ENCODE results near the gene SHMT1.
"Not testable (repeated sequence)": the region's sequence is repeated elsewhere in the genome, so short reads cannot be mapped to it uniquely, and the experiment has no call there.

The SHMT1 gene

GRCh38 chr17:18384271-18384670 lies 20.9 kb upstream of the SHMT1 start:
- H3K9me3 ChIP-seq (ENCODE audit: control insufficient read depth, low read length); H3K4me3 ChIP-seq (ENCODE audit: low read length); H3K36me3 ChIP-seq (ENCODE audit: control insufficient read depth, insufficient read depth, low read length); H3K9ac ChIP-seq (ENCODE audit: low read length); H3K27me3 ChIP-seq (ENCODE audit: control insufficient read depth, insufficient read depth, low read length): not testable (repeated sequence)
- peaks cover 14% of the 10 kb centered on the region for H3K4me1 ChIP-seq (ENCODE audit: control insufficient read depth, insufficient read depth, low read length)

DNA sequence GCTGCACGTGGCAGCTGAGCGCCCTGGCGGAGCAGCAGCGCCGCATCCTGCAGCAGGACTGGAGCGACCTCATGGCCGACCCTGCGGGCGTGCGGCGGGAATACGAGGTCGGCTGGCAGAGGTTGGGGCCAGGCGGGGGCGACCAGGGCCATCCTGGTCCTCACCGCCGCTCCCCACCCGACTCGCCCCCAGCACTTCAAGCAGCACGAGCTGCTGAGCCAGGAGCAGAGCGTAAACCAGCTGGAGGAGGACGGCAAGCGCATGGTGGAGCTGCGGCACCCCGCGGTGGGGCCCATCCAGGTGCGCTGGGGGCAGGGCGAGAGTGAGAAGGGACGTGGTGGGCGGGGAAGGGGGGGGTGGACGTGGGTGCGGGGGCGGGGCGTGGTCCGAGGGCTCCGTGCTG lies 19.7 kb upstream of the SHMT1 start:
- H3K9ac ChIP-seq (ENCODE audit: low read length); H3K27me3 ChIP-seq (ENCODE audit: control insufficient read depth, insufficient read depth, low read length); H3K36me3 ChIP-seq (ENCODE audit: control insufficient read depth, insufficient read depth, low read length); H3K9me3 ChIP-seq (ENCODE audit: control insufficient read depth, low read length); H3K4me3 ChIP-seq (ENCODE audit: low read length): not testable (repeated sequence)
- H3K4me1 ChIP-seq (ENCODE audit: control insufficient read depth, insufficient read depth, low read length) = peaks cover 22% of the 10 kb centered on the region

DNA sequence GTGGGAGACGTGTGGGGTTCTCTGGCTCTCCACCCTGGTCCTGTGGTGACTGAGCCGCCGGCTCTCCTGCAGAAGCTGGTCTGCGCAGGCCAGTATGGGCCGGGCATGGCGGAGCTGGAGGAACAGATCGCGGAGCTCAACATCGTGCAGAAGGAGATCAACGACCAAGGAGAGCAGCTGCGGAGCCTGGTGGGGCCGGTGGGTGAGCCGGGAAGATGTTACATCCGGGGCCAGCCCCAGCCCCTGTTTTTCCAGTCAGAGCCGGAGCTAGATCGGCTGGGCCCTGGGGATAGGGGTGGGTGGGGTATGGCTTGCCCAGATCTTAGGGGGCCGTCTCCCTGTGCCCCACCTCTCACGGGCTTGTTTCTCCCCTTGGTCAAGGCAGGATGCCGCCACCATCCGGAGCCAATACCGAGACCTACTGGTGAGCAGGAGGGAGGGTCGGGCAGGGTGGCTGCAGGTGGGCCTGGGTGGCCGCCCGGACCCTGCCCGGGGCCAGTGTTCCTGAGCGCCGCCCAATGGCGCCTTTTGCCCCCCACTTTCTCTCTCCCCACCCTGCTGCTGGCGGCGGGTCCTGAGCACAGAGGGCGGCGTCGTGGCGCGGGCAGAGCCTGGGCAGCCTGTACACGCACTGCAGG lies 19.2 kb upstream of the SHMT1 start:
- H3K36me3 ChIP-seq (ENCODE audit: control insufficient read depth, insufficient read depth, low read length) = no peaks in the 10 kb centered on the region
- no peak overlapping the region for H3K9ac ChIP-seq (ENCODE audit: low read length)
- H3K27me3 ChIP-seq (ENCODE audit: control insufficient read depth, insufficient read depth, low read length) = peaks cover 8% of the 10 kb centered on the region
- H3K4me1 ChIP-seq (ENCODE audit: control insufficient read depth, insufficient read depth, low read length) = peaks cover 27% of the 10 kb centered on the region
- H3K4me3 ChIP-seq (ENCODE audit: low read length) = no peak overlapping the region
- no peaks in the 10 kb centered on the region for H3K9me3 ChIP-seq (ENCODE audit: control insufficient read depth, low read length)

GRCh38 chr17:18381953-18382245 lies 18.5 kb upstream of the SHMT1 start:
- H3K4me1 ChIP-seq (ENCODE audit: control insufficient read depth, insufficient read depth, low read length) = peaks cover 33% of the 10 kb centered on the region
- H3K36me3 ChIP-seq (ENCODE audit: control insufficient read depth, insufficient read depth, low read length) = no peaks in the 10 kb centered on the region
- H3K9me3 ChIP-seq (ENCODE audit: control insufficient read depth, low read length) = no peaks in the 10 kb centered on the region
- no peak overlapping the region for H3K4me3 ChIP-seq (ENCODE audit: low read length)
- H3K27me3 ChIP-seq (ENCODE audit: control insufficient read depth, insufficient read depth, low read length) = peaks cover 8% of the 10 kb centered on the region
- H3K9ac ChIP-seq (ENCODE audit: low read length) = no peak overlapping the region

GRCh38 chr17:18381158-18381952 lies 18.0 kb upstream of the SHMT1 start:
- no peak overlapping the region for H3K4me3 ChIP-seq (ENCODE audit: low read length)
- peaks cover 8% of the 10 kb centered on the region for H3K27me3 ChIP-seq (ENCODE audit: control insufficient read depth, insufficient read depth, low read length)
- H3K4me1 ChIP-seq (ENCODE audit: control insufficient read depth, insufficient read depth, low read length) = peaks cover 34% of the 10 kb centered on the region
- H3K36me3 ChIP-seq (ENCODE audit: control insufficient read depth, insufficient read depth, low read length) = no peaks in the 10 kb centered on the region
- no peaks in the 10 kb centered on the region for H3K9me3 ChIP-seq (ENCODE audit: control insufficient read depth, low read length)
- no peak overlapping the region for H3K9ac ChIP-seq (ENCODE audit: low read length)

DNA sequence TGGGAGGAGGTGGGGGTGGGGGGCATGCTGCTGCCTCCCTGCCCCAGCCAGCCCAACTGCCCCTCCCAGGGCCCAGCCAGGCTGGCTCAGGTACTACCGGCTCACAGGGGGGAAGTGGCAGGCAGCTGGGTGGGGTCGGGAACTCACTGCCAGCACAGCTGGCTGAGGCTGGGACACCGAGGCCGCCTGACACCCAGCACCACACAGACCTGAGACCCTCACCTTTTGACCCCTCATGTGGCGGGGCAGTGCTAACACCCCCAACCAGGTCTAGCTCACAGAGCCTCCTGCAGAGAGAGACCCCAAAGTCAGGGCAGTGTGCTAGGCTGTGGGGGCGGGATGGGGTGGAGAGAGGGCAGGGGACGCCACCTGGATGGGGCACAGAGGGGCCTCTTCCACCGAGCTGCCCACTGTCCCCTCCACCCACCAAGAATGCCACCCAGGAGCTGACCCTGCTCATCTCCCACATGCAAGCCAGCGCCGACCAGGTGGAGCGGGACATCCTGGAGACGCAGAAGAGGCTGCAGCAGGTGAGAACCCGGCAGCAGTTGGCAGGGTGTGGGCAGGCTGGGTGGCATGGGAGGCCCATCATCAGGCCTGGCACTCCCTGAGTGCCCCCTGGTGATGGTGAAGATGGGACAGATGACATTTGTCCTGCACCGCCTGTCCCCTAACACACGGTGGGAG lies 17.3 kb upstream of the SHMT1 start:
- Histone ChIP-seq H3K4me3 (ENCODE audit: low read length) (no peak overlapping the region), H3K4me1 (ENCODE audit: control insufficient read depth, insufficient read depth, low read length) (peaks cover 34% of the 10 kb centered on the region), H3K36me3 (ENCODE audit: control insufficient read depth, insufficient read depth, low read length) (no peaks in the 10 kb centered on the region), H3K27me3 (ENCODE audit: control insufficient read depth, insufficient read depth, low read length) (peaks cover 8% of the 10 kb centered on the region), H3K9me3 (ENCODE audit: control insufficient read depth, low read length) (no peaks in the 10 kb centered on the region), H3K9ac (ENCODE audit: low read length) (no peak overlapping the region)

DNA sequence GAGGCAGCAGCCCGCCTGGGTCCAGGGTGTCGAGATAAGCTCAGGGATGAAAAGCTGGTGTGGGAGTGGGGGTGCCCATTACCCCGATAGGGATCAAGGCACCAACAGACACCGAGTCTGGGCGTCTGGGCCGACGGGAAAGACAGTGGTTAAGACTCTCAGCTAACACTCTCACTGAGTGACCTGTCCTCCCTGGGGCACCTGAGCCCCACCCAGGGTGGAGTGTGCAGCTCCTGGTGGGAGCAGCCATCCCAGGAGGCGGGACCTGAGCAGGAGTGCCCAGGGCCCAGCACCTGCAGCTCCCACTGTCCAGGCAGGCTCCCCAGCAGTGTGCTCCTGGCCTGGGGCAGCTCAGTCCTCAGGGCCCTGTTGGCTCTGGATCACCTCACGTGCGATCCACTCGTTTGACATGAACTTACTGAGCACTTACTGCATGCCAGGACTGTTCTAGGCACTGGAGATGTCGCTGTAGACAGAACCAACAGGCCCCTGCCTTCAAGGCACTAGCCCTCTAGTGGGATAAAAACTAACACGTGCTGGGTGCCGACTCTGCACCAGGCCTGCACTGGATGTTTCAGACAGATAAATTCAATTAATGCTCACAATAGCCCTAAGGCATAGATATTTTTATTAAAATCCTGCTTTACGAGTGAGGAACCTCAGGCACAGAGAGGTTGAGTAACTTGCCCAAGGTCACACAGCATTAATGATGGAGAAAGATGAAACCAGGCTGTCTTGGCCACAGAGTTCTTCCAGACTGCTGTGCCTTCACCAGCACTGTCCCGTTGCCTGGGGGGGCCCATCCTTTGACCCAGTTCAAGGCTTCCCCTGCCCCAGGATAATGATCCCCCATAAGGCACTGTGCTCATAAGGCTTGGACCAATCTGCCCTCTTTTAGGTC lies 16.1 kb upstream of the SHMT1 start:
- Histone ChIP-seq H3K27me3 (ENCODE audit: control insufficient read depth, insufficient read depth, low read length) (peaks cover 8% of the 10 kb centered on the region), H3K9me3 (ENCODE audit: control insufficient read depth, low read length) (no peaks in the 10 kb centered on the region), H3K9ac (ENCODE audit: low read length) (no peak overlapping the region), H3K36me3 (ENCODE audit: control insufficient read depth, insufficient read depth, low read length) (no peaks in the 10 kb centered on the region), H3K4me3 (ENCODE audit: low read length) (no peak overlapping the region), H3K4me1 (ENCODE audit: control insufficient read depth, insufficient read depth, low read length) (peaks cover 34% of the 10 kb centered on the region)

DNA sequence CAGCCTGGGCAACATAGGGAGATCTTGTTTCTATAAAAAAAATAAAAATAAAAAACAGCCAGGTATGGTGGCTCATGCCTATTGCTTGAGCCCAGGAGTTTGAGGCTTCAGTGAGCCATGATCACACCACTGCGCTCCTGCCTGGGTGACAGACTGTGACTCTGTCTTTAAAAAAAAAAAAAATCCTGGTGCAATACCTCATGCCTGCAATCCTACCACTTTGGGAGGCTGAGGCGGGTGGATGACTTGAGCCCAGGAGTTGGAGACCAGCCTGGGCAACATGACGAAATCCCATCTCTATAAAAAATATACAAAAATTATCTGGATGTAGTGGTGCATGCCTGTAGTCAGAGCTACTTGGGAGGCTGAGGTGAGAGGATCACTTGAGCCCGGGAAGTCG lies 15.3 kb upstream of the SHMT1 start:
- H3K36me3 ChIP-seq (ENCODE audit: control insufficient read depth, insufficient read depth, low read length); H3K9me3 ChIP-seq (ENCODE audit: control insufficient read depth, low read length); H3K4me3 ChIP-seq (ENCODE audit: low read length); H3K9ac ChIP-seq (ENCODE audit: low read length); H3K27me3 ChIP-seq (ENCODE audit: control insufficient read depth, insufficient read depth, low read length): not testable (repeated sequence)
- peaks cover 34% of the 10 kb centered on the region for H3K4me1 ChIP-seq (ENCODE audit: control insufficient read depth, insufficient read depth, low read length)

- peak overlapping the region; percentile 15 for H3K9ac ChIP-seq (ENCODE audit: low read length)
- H3K4me3 ChIP-seq (ENCODE audit: low read length) = no peak overlapping the region
- H3K4me1 ChIP-seq (ENCODE audit: control insufficient read depth, insufficient read depth, low read length) = peaks cover 34% of the 10 kb centered on the region
- no peaks in the 10 kb centered on the region for H3K36me3 ChIP-seq (ENCODE audit: control insufficient read depth, insufficient read depth, low read length)
- H3K9me3 ChIP-seq (ENCODE audit: control insufficient read depth, low read length) = no peaks in the 10 kb centered on the region
- peaks cover 8% of the 10 kb centered on the region for H3K27me3 ChIP-seq (ENCODE audit: control insufficient read depth, insufficient read depth, low read length)
Measured at GRCh38 chr17:18378205-18378505, 14.8 kb upstream of the SHMT1 start.

DNA sequence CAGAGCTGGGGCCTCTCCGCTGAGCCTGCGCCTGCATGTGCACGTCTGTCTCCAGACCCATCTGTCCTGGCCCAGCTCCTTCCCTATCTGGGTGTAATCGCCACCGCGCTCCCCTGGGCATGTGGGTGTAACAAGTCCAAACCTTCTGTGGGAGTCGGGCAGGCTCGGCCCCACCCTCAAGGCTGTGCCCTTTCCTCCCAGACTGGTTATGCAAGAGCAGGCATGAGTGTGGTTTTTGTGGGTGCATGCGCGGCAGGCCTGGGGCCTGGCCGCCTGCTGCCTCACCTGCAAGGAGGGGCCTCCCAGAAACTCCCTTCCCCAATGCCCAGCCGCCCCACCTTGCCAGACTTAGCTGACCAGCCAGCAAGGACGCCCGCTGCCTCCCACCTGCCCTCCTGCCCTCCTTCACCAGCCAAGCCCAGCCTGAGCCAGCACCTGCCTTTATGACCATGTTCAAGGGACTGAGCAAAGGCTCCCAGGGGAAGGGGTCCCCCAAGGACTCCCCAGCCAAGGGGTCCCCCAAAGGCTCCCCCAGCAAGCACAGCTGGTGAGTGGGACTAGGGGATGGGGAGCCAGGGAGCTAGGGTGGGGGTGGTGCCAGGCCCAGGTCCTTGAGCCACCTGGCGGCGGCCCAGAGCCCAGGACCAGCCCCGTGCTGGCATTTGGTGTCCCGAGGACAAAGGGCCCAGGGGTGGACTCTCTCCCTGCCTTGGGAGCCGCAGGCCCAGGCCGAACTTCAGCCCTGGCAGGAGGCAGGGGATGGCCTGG lies 14.3 kb upstream of the SHMT1 start, which contains the start of gene EVPLL:
TSS of gene EVPLL (plus strand) at position 342 of the 768 bp plus-strand sequence. CDS start 3,160 bp downstream, outside the sequence.
- no peaks in the 10 kb centered on the region for H3K9me3 ChIP-seq (ENCODE audit: control insufficient read depth, low read length)
- H3K4me1 ChIP-seq (ENCODE audit: control insufficient read depth, insufficient read depth, low read length) = peaks cover 34% of the 10 kb centered on the region
- H3K27me3 ChIP-seq (ENCODE audit: control insufficient read depth, insufficient read depth, low read length) = peaks cover 8% of the 10 kb centered on the region
- H3K36me3 ChIP-seq (ENCODE audit: control insufficient read depth, insufficient read depth, low read length) = no peaks in the 10 kb centered on the region
- no peak within 1 kb of the TSS for H3K4me3 ChIP-seq (ENCODE audit: low read length)
- H3K9ac ChIP-seq (ENCODE audit: low read length) = peak within 1 kb of the TSS; percentile 15

- no peaks in the 10 kb centered on the region for H3K27me3 ChIP-seq (ENCODE audit: control insufficient read depth, insufficient read depth, low read length)
- no peaks in the 10 kb centered on the region for H3K36me3 ChIP-seq (ENCODE audit: control insufficient read depth, insufficient read depth, low read length)
- H3K9me3 ChIP-seq (ENCODE audit: control insufficient read depth, low read length) = no peaks in the 10 kb centered on the region
- H3K4me3 ChIP-seq (ENCODE audit: low read length) = no peak overlapping the region
- no peak overlapping the region for H3K9ac ChIP-seq (ENCODE audit: low read length)
- peaks cover 19% of the 10 kb centered on the region for H3K4me1 ChIP-seq (ENCODE audit: control insufficient read depth, insufficient read depth, low read length)
Measured at GRCh38 chr17:18374216-18374615, 10.9 kb upstream of the SHMT1 start.
